Measurements from ENCODE around the gene IFI27L2.

GRCh38 chr14:94152676-94153075 lies 23.3 kb upstream of the IFI27L2 start:
- TF ChIP-seq CTCF (IDR thresholded peaks at IDR 0.05) (no peak), POLR2A (IDR thresholded peaks at IDR 0.05) (no peak)

All from lower leg skin (tissue), 3 donors.